ENCODE measurements around the gene IQCM. TPM values are rescaled to one million over a fixed set of nuclear protein-coding genes. Genes with fewer than 3 reads are reported as not detected.

The IQCM gene
- total RNA-seq, 1 donor from 2014 or later, result not detected

- Mint-ChIP-seq H3K9me3 (ENCODE audit: low read depth) (no peaks in the 10 kb centered on the region), H3K4me3 (ENCODE audit: low read depth) (no peak overlapping the region), H3K27ac (no peak overlapping the region), H3K4me1 (ENCODE audit: low read depth) (no peaks in the 10 kb centered on the region), H3K36me3 (ENCODE audit: insufficient read depth) (no peaks in the 10 kb centered on the region), H3K27me3 (no peaks in the 10 kb centered on the region)
- no peak for DNase-seq (ENCODE audit: low spot score, unreplicated experiment)
- no peak for TF ChIP-seq CTCF (IDR thresholded peaks at IDR 0.05; ENCODE audit: unreplicated experiment)
Measured at GRCh38 chr4:149735796-149736195, 79.8 kb downstream of the IQCM start.

GRCh38 chr4:149728444-149728843, 87.2 kb downstream of the IQCM start:
- DNase-seq (ENCODE audit: low spot score, unreplicated experiment), result no peak
- no peaks in the 10 kb centered on the region for H3K36me3 Mint-ChIP-seq (ENCODE audit: insufficient read depth)
- no peaks in the 10 kb centered on the region for H3K4me1 Mint-ChIP-seq (ENCODE audit: low read depth)
- no peak overlapping the region for H3K27ac Mint-ChIP-seq
- H3K4me3 Mint-ChIP-seq (ENCODE audit: low read depth), result no peak overlapping the region
- no peaks in the 10 kb centered on the region for H3K27me3 Mint-ChIP-seq
- no peak for TF ChIP-seq CTCF (IDR thresholded peaks at IDR 0.05; ENCODE audit: unreplicated experiment)
- no peaks in the 10 kb centered on the region for H3K9me3 Mint-ChIP-seq (ENCODE audit: low read depth)

GRCh38 chr4:149727663-149728062, 88.0 kb downstream of the IQCM start:
- no peaks in the 10 kb centered on the region for H3K27me3 Mint-ChIP-seq
- no peak for TF ChIP-seq CTCF (IDR thresholded peaks at IDR 0.05; ENCODE audit: unreplicated experiment)
- H3K4me1 Mint-ChIP-seq (ENCODE audit: low read depth), result no peaks in the 10 kb centered on the region
- H3K36me3 Mint-ChIP-seq (ENCODE audit: insufficient read depth), result no peaks in the 10 kb centered on the region
- H3K27ac Mint-ChIP-seq, result no peak overlapping the region
- H3K9me3 Mint-ChIP-seq (ENCODE audit: low read depth), result no peaks in the 10 kb centered on the region
- no peak overlapping the region for H3K4me3 Mint-ChIP-seq (ENCODE audit: low read depth)
- DNase-seq (ENCODE audit: low spot score, unreplicated experiment), result no peak

GRCh38 chr4:149723065-149723464, 92.6 kb downstream of the IQCM start:
- no peak overlapping the region for H3K27ac Mint-ChIP-seq
- no peaks in the 10 kb centered on the region for H3K36me3 Mint-ChIP-seq (ENCODE audit: insufficient read depth)
- no peak for TF ChIP-seq CTCF (IDR thresholded peaks at IDR 0.05; ENCODE audit: unreplicated experiment)
- H3K27me3 Mint-ChIP-seq, result no peaks in the 10 kb centered on the region
- H3K9me3 Mint-ChIP-seq (ENCODE audit: low read depth), result no peaks in the 10 kb centered on the region
- no peak for DNase-seq (ENCODE audit: low spot score, unreplicated experiment)
- H3K4me1 Mint-ChIP-seq (ENCODE audit: low read depth), result no peaks in the 10 kb centered on the region
- H3K4me3 Mint-ChIP-seq (ENCODE audit: low read depth), result no peak overlapping the region

- Mint-ChIP-seq H3K27ac (no peak overlapping the region), H3K27me3 (no peaks in the 10 kb centered on the region), H3K4me3 (ENCODE audit: low read depth) (no peak overlapping the region), H3K9me3 (ENCODE audit: low read depth) (no peaks in the 10 kb centered on the region), H3K36me3 (ENCODE audit: insufficient read depth) (no peaks in the 10 kb centered on the region), H3K4me1 (ENCODE audit: low read depth) (no peaks in the 10 kb centered on the region)
- TF ChIP-seq CTCF (IDR thresholded peaks at IDR 0.05; ENCODE audit: unreplicated experiment), result no peak
- no peak for DNase-seq (ENCODE audit: low spot score, unreplicated experiment)
Measured at GRCh38 chr4:149719806-149720205, 95.8 kb downstream of the IQCM start.
